WTC11 (cell line): ENCODE results near the gene KCNK16.

ENCODE experiments used
- AR ChIP-seq: fragments of 250-450 bp; sonication (Bioruptor Pico); IDR thresholded peaks from 2 replicates; pipeline ENCODE4 v1.9.0; 2021; ENCODE audit warnings: mild to moderate bottlenecking
- ATF3 ChIP-seq: sonication (generic); formaldehyde crosslinking; conservative IDR thresholded peaks from 2 replicates; pipeline ENCODE4 v1.8.1; 2022; ENCODE audit warnings: mild to moderate bottlenecking, missing genetic modification reagents
- CREB1 ChIP-seq: sonication (generic); formaldehyde crosslinking; IDR thresholded peaks from 2 replicates; pipeline ENCODE4 v1.8.0; 2023; ENCODE audit warnings: mild to moderate bottlenecking, missing genetic modification reagents
- ELF4 ChIP-seq: sonication (generic); formaldehyde crosslinking; IDR thresholded peaks from 2 replicates; pipeline ENCODE4 v1.8.1; 2022; ENCODE audit warnings: low read depth, mild to moderate bottlenecking, moderate library complexity, missing genetic modification reagents
- FOXJ3 ChIP-seq: sonication (generic); formaldehyde crosslinking; IDR thresholded peaks from 2 replicates; pipeline ENCODE4 v1.9.0; 2021; ENCODE audit warnings: missing genetic modification reagents, mild to moderate bottlenecking, borderline replicate concordance
- IRF2 ChIP-seq: sonication (generic); formaldehyde crosslinking; IDR thresholded peaks from 2 replicates; pipeline ENCODE4 v1.8.0; 2022; ENCODE audit warnings: low read depth, missing genetic modification reagents, borderline replicate concordance
- KAT7 ChIP-seq: sonication (generic); formaldehyde crosslinking; IDR thresholded peaks from 2 replicates; pipeline ENCODE4 v1.8.1; 2023; ENCODE audit warnings: missing genetic modification reagents, mild to moderate bottlenecking, borderline replicate concordance
- MAX ChIP-seq: sonication (generic); formaldehyde crosslinking; IDR thresholded peaks from 2 replicates; pipeline ENCODE4 v1.8.0; 2022; ENCODE audit warnings: mild to moderate bottlenecking, missing genetic modification reagents
- SOX15 ChIP-seq: fragments of 250-450 bp; sonication (Bioruptor Pico); IDR thresholded peaks from 2 replicates; pipeline ENCODE4 v1.9.0; 2021; ENCODE audit warnings: mild to moderate bottlenecking
- USF2 ChIP-seq: sonication (generic); formaldehyde crosslinking; IDR thresholded peaks from 2 replicates; pipeline ENCODE4 v1.8.1; 2023; ENCODE audit warnings: mild to moderate bottlenecking, missing genetic modification reagents, moderate library complexity
- ZNF121 ChIP-seq: sonication (generic); formaldehyde crosslinking; IDR thresholded peaks from 2 replicates; pipeline ENCODE4 v1.8.0; 2023; ENCODE audit warnings: missing genetic modification reagents
- ZNF425 ChIP-seq: fragments of 250-450 bp; sonication (Bioruptor Pico); conservative IDR thresholded peaks from 2 replicates; pipeline ENCODE4 v1.9.0; 2021; ENCODE audit warnings: mild to moderate bottlenecking
- TF ChIP-seq, protein P1 (sequence below): fragments of 200-600 bp; IDR thresholded peaks from 2 replicates; pipeline ENCODE4 v1.8.0; 2022; ENCODE audit warnings: antibody characterized with exemption
- TF ChIP-seq, protein P2 (sequence below): sonication (generic); formaldehyde crosslinking; IDR thresholded peaks from 2 replicates; pipeline ENCODE4 v1.8.0; 2022; ENCODE audit warnings: mild to moderate bottlenecking, missing genetic modification reagents

DNA sequence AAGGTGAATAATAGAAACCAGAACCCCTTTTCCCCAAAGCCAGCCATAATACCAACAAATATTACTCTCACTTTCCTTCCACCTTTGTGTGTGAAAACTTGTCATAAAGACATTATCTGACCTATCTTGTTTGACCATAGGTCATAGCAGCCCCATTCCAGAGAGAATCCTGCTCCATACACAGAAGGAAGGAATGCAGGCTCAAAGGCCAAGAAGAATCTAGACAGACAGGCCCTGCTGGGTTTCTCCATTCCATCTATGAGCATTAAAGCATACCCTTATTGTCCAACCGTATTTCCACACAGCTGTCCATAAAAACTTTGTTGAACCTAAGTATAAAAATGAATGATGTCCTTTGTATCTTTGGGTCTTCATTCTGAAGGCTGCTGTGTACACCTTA is 52.5 kb downstream of the KCNK16 start:
- TF ChIP-seq IRF2 (CRISPR knock-in tag) (no peak), CREB1 (no peak), SOX15 (CRISPR knock-in tag) (no peak), ELF4 (CRISPR knock-in tag) (no peak), ZNF425 (CRISPR knock-in tag) (no peak), MAX (CRISPR knock-in tag) (no peak), FOXJ3 (CRISPR knock-in tag) (no peak), ZNF121 (no peak), ATF3 (CRISPR knock-in tag) (no peak), KAT7 (CRISPR knock-in tag) (no peak), USF2 (CRISPR knock-in tag) (no peak), AR (CRISPR knock-in tag) (no peak)
- TF ChIP-seq, protein P1, sequence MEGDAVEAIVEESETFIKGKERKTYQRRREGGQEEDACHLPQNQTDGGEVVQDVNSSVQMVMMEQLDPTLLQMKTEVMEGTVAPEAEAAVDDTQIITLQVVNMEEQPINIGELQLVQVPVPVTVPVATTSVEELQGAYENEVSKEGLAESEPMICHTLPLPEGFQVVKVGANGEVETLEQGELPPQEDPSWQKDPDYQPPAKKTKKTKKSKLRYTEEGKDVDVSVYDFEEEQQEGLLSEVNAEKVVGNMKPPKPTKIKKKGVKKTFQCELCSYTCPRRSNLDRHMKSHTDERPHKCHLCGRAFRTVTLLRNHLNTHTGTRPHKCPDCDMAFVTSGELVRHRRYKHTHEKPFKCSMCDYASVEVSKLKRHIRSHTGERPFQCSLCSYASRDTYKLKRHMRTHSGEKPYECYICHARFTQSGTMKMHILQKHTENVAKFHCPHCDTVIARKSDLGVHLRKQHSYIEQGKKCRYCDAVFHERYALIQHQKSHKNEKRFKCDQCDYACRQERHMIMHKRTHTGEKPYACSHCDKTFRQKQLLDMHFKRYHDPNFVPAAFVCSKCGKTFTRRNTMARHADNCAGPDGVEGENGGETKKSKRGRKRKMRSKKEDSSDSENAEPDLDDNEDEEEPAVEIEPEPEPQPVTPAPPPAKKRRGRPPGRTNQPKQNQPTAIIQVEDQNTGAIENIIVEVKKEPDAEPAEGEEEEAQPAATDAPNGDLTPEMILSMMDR: no peak
- TF ChIP-seq, protein P2, sequence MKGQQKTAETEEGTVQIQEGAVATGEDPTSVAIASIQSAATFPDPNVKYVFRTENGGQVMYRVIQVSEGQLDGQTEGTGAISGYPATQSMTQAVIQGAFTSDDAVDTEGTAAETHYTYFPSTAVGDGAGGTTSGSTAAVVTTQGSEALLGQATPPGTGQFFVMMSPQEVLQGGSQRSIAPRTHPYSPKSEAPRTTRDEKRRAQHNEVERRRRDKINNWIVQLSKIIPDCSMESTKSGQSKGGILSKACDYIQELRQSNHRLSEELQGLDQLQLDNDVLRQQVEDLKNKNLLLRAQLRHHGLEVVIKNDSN (CRISPR knock-in tag): no peak
